Activated CD8-positive, alpha-beta T cell treated with anti-CD3 and anti-CD28 coated beads for 36 hours (primary cell): ENCODE data around the gene FKBP8. TPM values are rescaled to one million over a fixed set of nuclear protein-coding genes. Genes with fewer than 3 reads are reported as not detected.

Source experiments
- ATAC-seq: fragments of 200-7000 bp; cut with Tn5 transposase; one replicate; pipeline ENCODE4 v1.10.0; 2021; ENCODE audit warnings: mild to moderate bottlenecking, moderate library complexity
- CTCF ChIA-PET: fragments of 350-600 bp; sonication (Branson Sonifier 250); formaldehyde crosslinking; loops from one replicate; lab custom pipeline; 2021; ENCODE audit warnings: antibody characterized with exemption; lab: Charles Lee
- POLR2A ChIA-PET: fragments of 350-600 bp; sonication (Branson Sonifier 250); formaldehyde crosslinking; loops from one replicate; lab custom pipeline; 2021; ENCODE audit warnings: antibody characterized with exemption; lab: Charles Lee
- DNase-seq: peaks from one replicate; pipeline ENCODE4 v3.0.0-alpha.2; 2020
- H3K27ac Mint-ChIP-seq: one replicate; pipeline ENCODE4 v1.8.0; 2021; ENCODE audit warnings: mild to moderate bottlenecking, mixed read lengths
- H3K27me3 Mint-ChIP-seq: one replicate; pipeline ENCODE4 v1.8.0; 2021; ENCODE audit warnings: mixed read lengths
- H3K36me3 Mint-ChIP-seq: one replicate; pipeline ENCODE4 v1.8.0; 2021; ENCODE audit warnings: low read depth, mixed read lengths
- H3K4me1 Mint-ChIP-seq: one replicate; pipeline ENCODE4 v1.8.0; 2021; ENCODE audit warnings: low read depth, mixed read lengths
- H3K4me3 Mint-ChIP-seq: one replicate; pipeline ENCODE4 v1.8.0; 2021; ENCODE audit warnings: mild to moderate bottlenecking, moderate library complexity, mixed read lengths
- H3K9me3 Mint-ChIP-seq: one replicate; pipeline ENCODE4 v1.8.0; 2021; ENCODE audit warnings: mixed read lengths
- intact Hi-C: fragments of 100-400 bp; cut with micrococcal nuclease; formaldehyde crosslinking; loops from one replicate; pipeline ENCODE4 v1.10.0; 2022
- total RNA-seq, 2 experiments: library from RNA; stranded (reverse); gene quantifications; one replicate each; pipeline ENCODE4 v1.2.3, GENCODE V29; 2021
- TF ChIP-seq, protein P1 (sequence below): fragments of 200-600 bp; IDR thresholded peaks from one replicate; pipeline ENCODE4 v1.8.0; 2022; ENCODE audit warnings: antibody characterized with exemption, mild to moderate bottlenecking

The FKBP8 gene
- total RNA-seq, 2 experiments from 2014 or later: 216 to 220 TPM

GRCh38 chr19:18557411-18558201 lies 14.2 kb upstream of the FKBP8 start, which contains the start of gene KXD1:
TSS of gene KXD1 (plus strand) at chr19:18557870. CDS start at chr19:18562057, 4,187 bp downstream.
- H3K27me3 Mint-ChIP-seq: no peaks in the 10 kb centered on the region
- H3K4me1 Mint-ChIP-seq: peaks cover 15% of the 10 kb centered on the region
- H3K9me3 Mint-ChIP-seq: no peaks in the 10 kb centered on the region
- POLR2A ChIA-PET: interaction anchor here (0.8 to 4.6 kb wide), 15 partner anchors 11 to 612 kb away, joined by 3 to 21 read pairs (median 4); partner anchors contain the start of genes ELL, FKBP8, JUND and MEF2B
- peak within 1 kb of the TSS; percentile 95 for H3K27ac Mint-ChIP-seq
- CTCF ChIA-PET: interaction anchor here (1.0 to 4.4 kb wide), 7 partner anchors 13 to 106 kb away, joined by 3 to 20 read pairs (median 9); partner anchors contain the start of genes REX1BD and UBA52
- H3K36me3 Mint-ChIP-seq: peaks cover 19% of the 10 kb centered on the region
- H3K4me3 Mint-ChIP-seq: peak within 1 kb of the TSS; percentile 90
- DNase-seq (peak; percentile 99), ATAC-seq (peak; percentile 99)
- intact Hi-C loops: loop anchor here (5.0 kb wide), 1 partner anchor 35 kb away; the partner anchor contains the start of gene ELL
- TF ChIP-seq, protein P1, sequence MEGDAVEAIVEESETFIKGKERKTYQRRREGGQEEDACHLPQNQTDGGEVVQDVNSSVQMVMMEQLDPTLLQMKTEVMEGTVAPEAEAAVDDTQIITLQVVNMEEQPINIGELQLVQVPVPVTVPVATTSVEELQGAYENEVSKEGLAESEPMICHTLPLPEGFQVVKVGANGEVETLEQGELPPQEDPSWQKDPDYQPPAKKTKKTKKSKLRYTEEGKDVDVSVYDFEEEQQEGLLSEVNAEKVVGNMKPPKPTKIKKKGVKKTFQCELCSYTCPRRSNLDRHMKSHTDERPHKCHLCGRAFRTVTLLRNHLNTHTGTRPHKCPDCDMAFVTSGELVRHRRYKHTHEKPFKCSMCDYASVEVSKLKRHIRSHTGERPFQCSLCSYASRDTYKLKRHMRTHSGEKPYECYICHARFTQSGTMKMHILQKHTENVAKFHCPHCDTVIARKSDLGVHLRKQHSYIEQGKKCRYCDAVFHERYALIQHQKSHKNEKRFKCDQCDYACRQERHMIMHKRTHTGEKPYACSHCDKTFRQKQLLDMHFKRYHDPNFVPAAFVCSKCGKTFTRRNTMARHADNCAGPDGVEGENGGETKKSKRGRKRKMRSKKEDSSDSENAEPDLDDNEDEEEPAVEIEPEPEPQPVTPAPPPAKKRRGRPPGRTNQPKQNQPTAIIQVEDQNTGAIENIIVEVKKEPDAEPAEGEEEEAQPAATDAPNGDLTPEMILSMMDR: no peak

GRCh38 chr19:18551631-18552030 lies 8.3 kb upstream of the FKBP8 start:
- TF ChIP-seq, protein P1: no peak
- CTCF ChIA-PET: interaction anchor here (0.7 to 2.3 kb wide), 2 partner anchors 21 to 32 kb away, joined by 3 to 7 read pairs; no protein-coding TSS in a partner anchor
- no peak for ATAC-seq

DNA sequence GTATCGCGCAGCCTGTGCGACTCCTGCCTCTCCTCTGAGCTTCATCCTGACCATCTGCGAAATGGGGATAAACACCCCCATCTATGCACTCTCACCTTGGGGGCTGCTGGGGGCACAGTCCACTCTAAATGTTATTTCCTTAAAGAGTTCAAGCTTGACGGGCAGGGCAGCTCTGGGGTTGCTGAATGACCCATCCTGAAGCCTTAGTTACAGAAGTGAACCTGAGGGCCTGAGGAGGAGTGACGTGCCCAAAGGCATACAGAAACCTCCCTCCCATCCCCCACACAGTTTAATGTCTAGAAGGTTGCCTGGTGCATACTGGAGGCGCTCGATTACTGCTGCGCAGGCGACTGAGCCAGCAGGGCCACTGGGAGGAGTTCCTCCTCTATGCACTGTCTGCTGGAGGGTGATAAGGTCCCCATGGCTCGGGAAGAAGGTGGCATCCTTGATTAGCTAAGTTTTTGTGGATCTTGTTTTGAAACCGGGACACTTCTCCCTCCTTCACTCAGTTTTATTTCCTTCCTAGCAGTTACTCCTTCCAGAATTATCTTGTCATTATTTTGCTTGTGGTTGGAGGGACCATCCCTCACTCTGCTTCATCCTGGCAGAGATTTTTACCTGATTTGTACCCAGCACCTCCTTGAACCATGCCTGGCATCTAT lies 572 bp upstream of the FKBP8 start:
- peak overlapping the region; percentile 98 for H3K27ac Mint-ChIP-seq
- H3K4me1 Mint-ChIP-seq: peaks cover 22% of the 10 kb centered on the region
- peaks cover 16% of the 10 kb centered on the region for H3K36me3 Mint-ChIP-seq
- intact Hi-C loops: no loop called here
- ChIA-PET POLR2A (interaction anchor here (0.7 to 3.1 kb wide), 16 partner anchors 10 to 97 kb away, joined by 3 to 25 read pairs (median 4); partner anchors contain the start of genes ELL, KXD1, REX1BD and UBA52), CTCF (interaction anchor here (1.1 to 2.3 kb wide), 8 partner anchors 9 to 94 kb away, joined by 3 to 13 read pairs (median 6); partner anchors contain the start of genes KXD1 and UBA52)
- TF ChIP-seq, protein P1: no peak
- H3K27me3 Mint-ChIP-seq: no peaks in the 10 kb centered on the region
- no peaks in the 10 kb centered on the region for H3K9me3 Mint-ChIP-seq
- ATAC-seq (peak; percentile 90), DNase-seq (peak; percentile 91)
- H3K4me3 Mint-ChIP-seq: peak overlapping the region; percentile 90

More at GRCh38 chr19:18551631-18552030, 8.3 kb upstream of the FKBP8 start:
- Mint-ChIP-seq H3K4me1 (no peaks in the 10 kb centered on the region), H3K27ac (no peak overlapping the region), H3K36me3 (no peaks in the 10 kb centered on the region), H3K4me3 (no peak overlapping the region), H3K9me3 (no peaks in the 10 kb centered on the region), H3K27me3 (no peaks in the 10 kb centered on the region)
- intact Hi-C loops: no loop called here
- DNase-seq: no peak
- POLR2A ChIA-PET: no interaction called here

DNA sequence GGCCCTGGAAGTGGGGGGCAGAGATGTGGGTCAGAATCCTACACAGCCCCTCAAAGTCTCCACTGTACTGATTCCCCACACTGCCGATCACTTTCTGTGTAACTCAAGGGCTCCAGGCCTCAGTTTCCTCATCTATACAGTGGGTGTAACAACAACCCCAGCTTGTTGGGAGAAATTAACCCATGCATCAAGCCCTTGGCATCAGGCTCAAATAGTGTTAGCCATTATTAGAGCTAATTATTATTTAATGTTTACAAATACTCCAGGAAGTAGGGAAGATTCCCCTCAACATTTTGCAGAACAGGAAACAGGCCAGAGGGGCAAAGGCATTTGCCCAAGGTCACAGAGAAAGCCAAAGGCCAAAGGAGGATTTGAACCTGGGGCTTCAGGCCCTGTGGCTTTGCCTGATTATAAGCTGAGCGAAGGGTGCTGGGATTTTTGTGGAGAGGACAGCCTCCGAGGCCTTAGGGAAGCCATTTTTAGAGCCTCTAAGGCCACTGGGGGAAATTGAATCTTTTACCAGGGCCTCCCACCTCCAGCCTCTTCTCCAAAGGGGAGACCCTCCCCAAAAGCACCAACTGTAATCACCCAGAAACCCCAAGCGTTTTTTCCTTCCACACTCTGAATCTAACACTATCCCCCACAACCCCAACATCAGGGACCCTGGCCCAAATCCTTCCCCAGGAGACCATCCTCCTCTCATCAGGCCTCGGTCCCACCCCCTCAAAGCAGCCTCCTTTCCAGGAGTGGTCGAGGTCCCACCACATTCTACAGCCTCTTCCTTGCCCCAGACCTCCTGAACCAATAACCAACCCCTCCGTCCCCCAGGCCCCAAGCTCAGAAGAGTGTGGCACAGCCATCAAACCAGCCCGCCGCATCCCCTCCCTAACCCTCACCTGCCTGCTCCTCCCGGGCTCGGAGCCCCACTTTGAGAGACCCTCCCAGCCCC lies 1.1 kb downstream of the FKBP8 start:
- CTCF ChIA-PET: interaction anchor here (1.2 to 1.7 kb wide), 2 partner anchors 19 to 154 kb away, joined by 3 to 4 read pairs; no protein-coding TSS in a partner anchor
- Mint-ChIP-seq H3K4me3 (peak overlapping the region; percentile 90), H3K9me3 (no peaks in the 10 kb centered on the region), H3K27me3 (no peaks in the 10 kb centered on the region), H3K36me3 (peaks cover 29% of the 10 kb centered on the region), H3K4me1 (peaks cover 22% of the 10 kb centered on the region), H3K27ac (peak overlapping the region; percentile 94)
- DNase-seq: peak; percentile 36
- POLR2A ChIA-PET: interaction anchor here (0.8 to 3.1 kb wide), 4 partner anchors 15 to 260 kb away, joined by 3 to 25 read pairs (median 4); partner anchors contain the start of gene UBA52
- intact Hi-C loops: no loop called here
- no peak for ATAC-seq
- TF ChIP-seq, protein P1: no peak
